GM10266 (cell line): ENCODE data around the gene DEK.

Experiments used
- DNase-seq: peaks from one replicate; pipeline ENCODE4 v3.0.0; 2012; ENCODE audit errors: extremely low spot score
- CTCF ChIP-seq: IDR thresholded peaks from 2 replicates; pipeline ENCODE4 v1.5.1; 2012; ENCODE audit warnings: mild to moderate bottlenecking, low read depth; ENCODE audit not compliant: control insufficient read depth, insufficient read depth; ENCODE audit errors: missing control alignments

Gene DEK

DNA sequence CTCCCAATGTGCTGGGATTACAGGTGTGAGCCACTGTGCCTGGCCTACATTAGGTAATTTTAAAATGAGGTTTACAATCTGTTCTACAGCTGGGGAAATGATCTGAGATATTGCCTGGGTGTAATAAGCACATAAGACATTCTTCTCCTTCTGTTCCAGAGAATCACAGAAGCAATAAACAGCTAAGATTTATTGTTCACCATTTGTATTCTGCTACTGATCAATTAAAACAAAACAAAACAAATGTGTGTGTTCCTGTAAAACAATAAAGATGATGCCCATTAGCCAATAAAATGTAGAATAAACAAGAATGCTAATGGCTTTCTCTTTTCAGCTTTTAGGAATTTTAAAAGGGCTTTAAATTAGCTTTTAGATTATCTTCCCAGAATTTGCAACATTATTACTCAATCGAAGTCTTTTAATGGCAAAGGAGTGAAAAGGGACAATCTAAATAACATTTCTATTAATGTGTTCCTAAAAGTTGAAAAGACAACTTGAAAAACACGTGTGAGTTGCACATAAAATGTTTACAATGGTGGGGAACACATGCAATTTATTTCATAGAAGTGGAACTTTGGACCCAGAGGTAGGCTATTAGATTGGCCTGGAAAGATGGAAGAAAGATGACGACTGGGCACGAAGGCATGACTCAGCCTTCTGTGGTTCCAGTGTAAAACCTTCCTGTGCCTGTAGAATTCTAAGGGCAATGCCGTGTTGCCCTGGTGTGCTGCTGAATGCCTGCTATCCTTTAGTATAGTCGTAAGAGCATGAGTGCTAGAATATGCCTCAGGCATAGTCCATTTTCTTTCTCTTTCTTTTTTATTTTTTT, 29.0 kb upstream of the DEK start:
- no peak for TF ChIP-seq CTCF
- DNase-seq = no peak

DNA sequence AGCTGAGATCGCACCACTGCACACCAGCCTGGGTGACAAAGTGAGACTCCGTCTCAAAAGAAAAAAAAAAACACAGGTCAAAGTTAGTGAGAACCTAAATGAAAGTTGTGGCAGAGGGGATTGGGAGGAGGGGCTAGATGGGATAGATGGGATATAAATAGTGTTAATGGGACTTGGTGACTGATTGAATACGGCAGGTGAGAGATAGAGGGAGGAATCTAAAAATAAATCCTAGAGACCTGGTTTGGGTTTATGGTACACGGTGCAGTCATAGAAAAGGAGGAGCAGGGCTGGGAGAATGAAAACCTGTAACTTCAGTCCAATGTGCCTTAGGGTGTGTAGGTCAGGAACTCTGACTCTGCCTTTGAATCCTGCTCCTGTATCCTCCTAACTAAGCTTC, 25.0 kb upstream of the DEK start:
- no peak for TF ChIP-seq CTCF
- DNase-seq = no peak

- TF ChIP-seq CTCF = no peak
- no peak for DNase-seq
Observed at GRCh38 chr6:18284261-18284660, 19.9 kb upstream of the DEK start.

GRCh38 chr6:18281564-18281963, 17.2 kb upstream of the DEK start:
- no peak for DNase-seq
- no peak for TF ChIP-seq CTCF

DNA sequence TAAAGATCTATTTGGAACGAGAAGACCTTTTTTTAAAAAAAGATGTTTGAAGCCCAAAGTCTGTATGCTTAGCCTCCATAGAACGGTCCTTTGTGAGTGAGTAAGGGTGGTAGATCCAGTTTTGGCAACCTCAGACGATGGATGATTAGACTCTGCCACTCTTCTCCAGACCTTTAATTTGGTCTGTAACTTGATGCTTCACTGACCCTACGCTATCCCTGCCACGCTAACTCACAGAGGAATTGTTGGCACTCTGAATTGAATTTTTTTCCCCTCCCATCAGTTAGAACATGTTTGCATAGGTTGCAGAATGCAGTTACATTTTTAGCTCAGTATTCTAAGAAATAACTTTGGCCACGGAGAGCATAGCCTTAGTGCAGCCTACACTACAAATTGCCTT, 15.8 kb upstream of the DEK start:
- no peak for TF ChIP-seq CTCF

DNA sequence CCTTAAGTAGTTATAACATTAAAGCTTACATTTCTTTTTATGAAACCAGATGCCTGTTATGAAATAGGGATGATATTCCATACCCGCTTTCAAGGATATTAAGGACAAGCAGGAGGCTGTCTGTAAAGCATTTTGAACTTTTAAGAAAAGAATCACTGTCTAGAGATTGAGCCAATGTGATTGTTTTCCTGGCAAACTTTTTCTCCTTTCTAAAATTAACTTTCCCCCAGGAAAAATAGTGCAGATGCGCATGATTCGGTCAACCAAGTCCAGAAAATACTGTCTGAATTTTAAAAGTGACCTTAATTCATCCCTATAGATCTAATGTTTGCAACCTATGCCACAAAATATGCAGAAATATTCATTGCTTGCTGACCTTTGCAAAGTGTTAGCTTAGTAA, 15.1 kb upstream of the DEK start:
- TF ChIP-seq CTCF = no peak
- no peak for DNase-seq

More for the DNA sequence above, 15.8 kb upstream of the DEK start:
- DNase-seq = no peak

GRCh38 chr6:18277237-18278006, 13.1 kb upstream of the DEK start:
- DNase-seq = no peak
- TF ChIP-seq CTCF = no peak
